K562 (cell line): ENCODE measurements around the gene P2RY11. TPM values are rescaled to one million over a fixed set of nuclear protein-coding genes. Genes with fewer than 3 reads are reported as not detected.

Experiments
- CEBPB ChIP-seq: fragments of 450-650 bp; IDR thresholded peaks from 2 replicates; pipeline ENCODE4 v1.6.1; 2016; ENCODE audit warnings: missing genetic modification characterization, missing compliant biosample characterization
- CHD4 ChIP-seq: fragments of 200-600 bp; sonication (generic); IDR thresholded peaks from 3 replicates; pipeline ENCODE4 v1.6.1; 2012; ENCODE audit warnings: low read depth, mild to moderate bottlenecking, mixed read lengths, low read length, inconsistent platforms; ENCODE audit not compliant: insufficient read depth, insufficient replicate concordance, poor library complexity, severe bottlenecking
- CHD7 ChIP-seq: fragments of 200-600 bp; sonication (generic); IDR thresholded peaks from one replicate; pipeline ENCODE4 v1.6.1; 2012; ENCODE audit warnings: mild to moderate bottlenecking, low read depth, low read length, inconsistent platforms
- DNMT1 ChIP-seq: fragments of 450-650 bp; IDR thresholded peaks from 2 replicates; pipeline ENCODE4 v1.6.1; 2016; ENCODE audit warnings: antibody characterized with exemption, mild to moderate bottlenecking
- DPF2 ChIP-seq: fragments of 450-650 bp; IDR thresholded peaks from 2 replicates; pipeline ENCODE4 v1.6.1; 2016
- GABPB2 ChIP-seq: fragments of 250-450 bp; sonication (Bioruptor Pico); conservative IDR thresholded peaks from 2 replicates; pipeline ENCODE4 v1.5.1; 2021; ENCODE audit warnings: mild to moderate bottlenecking
- MIER1 ChIP-seq: fragments of 450-650 bp; IDR thresholded peaks from 2 replicates; pipeline ENCODE4 v1.6.1; 2016; ENCODE audit warnings: antibody characterized with exemption, mild to moderate bottlenecking, low read depth
- RNF219 ChIP-seq: fragments of 250-450 bp; sonication (Bioruptor Pico); IDR thresholded peaks from 2 replicates; pipeline ENCODE4 v1.5.0; 2022; ENCODE audit warnings: mild to moderate bottlenecking
- SIRT6 ChIP-seq: IDR thresholded peaks from one replicate; pipeline ENCODE4 v1.6.1; 2012; ENCODE audit warnings: low read depth, mild to moderate bottlenecking, control low read depth, inconsistent platforms, low read length, moderate library complexity
- STAG1 ChIP-seq: sonication (generic); formaldehyde crosslinking; IDR thresholded peaks from 2 replicates; pipeline ENCODE4 v1.5.0; 2020; ENCODE audit warnings: missing genetic modification reagents, borderline replicate concordance
- TCF15 ChIP-seq: fragments of 250-450 bp; sonication (Bioruptor Pico); IDR thresholded peaks from 2 replicates; pipeline ENCODE4 v1.8.0; 2022; ENCODE audit warnings: moderate library complexity, mild to moderate bottlenecking, inconsistent platforms
- TEAD1 ChIP-seq, 2 experiments: fragments of 450-650 bp in 1 of 2; sonication (generic) in 1 of 2; formaldehyde crosslinking; IDR thresholded peaks; 2 replicates each; pipeline versions ENCODE4 v1.4.0 to v1.8.0; 2020 to 2022; ENCODE audit warnings: mild to moderate bottlenecking in 2 of 2, missing genetic modification reagents in 1 of 2
- ZKSCAN3 ChIP-seq: fragments of 250-450 bp; sonication (Bioruptor Pico); IDR thresholded peaks from 2 replicates; pipeline ENCODE4 v1.4.0; 2020
- ZNF507 ChIP-seq: conservative IDR thresholded peaks from 2 replicates; pipeline ENCODE4 v1.6.1; 2017; ENCODE audit warnings: missing genetic modification characterization, missing compliant biosample characterization
- ZNF583 ChIP-seq: fragments of 250-450 bp; sonication (Bioruptor Pico); IDR thresholded peaks from 2 replicates; pipeline ENCODE4 v1.4.0; 2020
- ZNF717 ChIP-seq: fragments of 250-450 bp; sonication (Bioruptor Pico); IDR thresholded peaks from 2 replicates; pipeline ENCODE4 v1.5.0; 2021
- polyA plus RNA-seq, 8 experiments: library from polyadenylated mRNA; depleted of rRNA in 4 of 8; stranded (reverse) in 5 of 8; unstranded in 3 of 8; fragments of >200 nt; fragmentation: Nextera tagmentation in 2 of 8; fragmentation: Illumina TruSeq in 1 of 8; extraction: Ambion mirVana in 2 of 8; extraction: Trizol in 1 of 8; gene quantifications; 2 replicates each; pipeline versions ENCODE4 v1.2.1 to v1.2.3, GENCODE V29; 2011 to 2014; ENCODE audit warnings: inconsistent platforms in 1 of 8, missing spikeins in 1 of 8
- total RNA-seq, 7 experiments: library from RNA; depleted of rRNA in 6 of 7; stranded (reverse); fragments of >200 nt in 6 of 7; fragmentation: Illumina TruSeq in 2 of 7; extraction: Trizol in 2 of 7; gene quantifications; 2 replicates each; pipeline versions ENCODE4 v1.2.1 to v1.2.3, GENCODE V29; 2011 to 2021; ENCODE audit warnings: low replicate concordance in 1 of 7

Gene P2RY11
- total and polyA plus RNA-seq, 9 of the 15 experiments (the other 6 are each of a cell fraction or from before 2014, with no cell fraction given): 0.03 to 10.1 (median 1.5) TPM

GRCh38 chr19:10105509-10106099 lies 5.9 kb upstream of the P2RY11 start (continued):
- TF ChIP-seq ZNF717: no peak
- TF ChIP-seq ZNF507 (tag): no peak
- TF ChIP-seq ZKSCAN3 (CRISPR knock-in tag): no peak
- TF ChIP-seq DPF2: peak; percentile 10; the same call in 1 of the 2 replicates
- no peak for TF ChIP-seq STAG1 (CRISPR knock-in tag)
- no peak for TF ChIP-seq GABPB2 (CRISPR knock-in tag)
- TF ChIP-seq ZNF583: no peak
- TF ChIP-seq CHD7: no peak
- TF ChIP-seq TEAD1 (CRISPR knock-in tag; IDR thresholded peaks at IDR 0.05): no peak; a peak in 1 of 4 replicates
- TF ChIP-seq SIRT6: no peak
- TF ChIP-seq CHD4: peak; percentile 79
- 0 out of 2 replicates have a peak, but pooled peaks have one; percentile 35 for TF ChIP-seq CEBPB (tag)
- no peak for TF ChIP-seq DNMT1
- no peak for TF ChIP-seq TCF15
- no peak for TF ChIP-seq MIER1
- TF ChIP-seq RNF219 (CRISPR knock-in tag): no peak
